IMR-90 (cell line): Measurements from ENCODE around the gene FRMD4B. TPM values are rescaled to one million over a fixed set of nuclear protein-coding genes. Genes with fewer than 3 reads are reported as not detected.

ENCODE experiments used
- ATAC-seq: fragments of 200-7000 bp; cut with Tn5 transposase; 2 replicates; pipeline ENCODE4 v1.9.1; 2020; ENCODE audit warnings: low read depth, mild to moderate bottlenecking, moderate library complexity
- BruUV-seq: library from RNA; stranded (reverse); fragments of 400-500 nt; replicated peaks from 2 replicates; lab custom pipeline; 2021; lab: Mats Ljungman, UMichigan
- CTCF ChIA-PET: fragments of 300-600 bp; formaldehyde crosslinking; extraction: SDS; loops from one replicate; lab custom pipeline; 2021; ENCODE audit warnings: antibody characterized with exemption; lab: Yijun Ruan, JAX
- POLR2A ChIA-PET: fragments of 300-600 bp; sonication (Branson Sonifier 250); formaldehyde crosslinking; loops from one replicate; lab custom pipeline; 2022; ENCODE audit warnings: antibody characterized with exemption; ENCODE audit not compliant: unreplicated experiment; lab: Charles Lee
- DNase-seq: peaks from one replicate; pipeline ENCODE4 v3.0.0; 2013
- H2AFZ ChIP-seq: replicated peaks from 2 replicates; pipeline ENCODE3; 2013; ENCODE audit warnings: low read length, mild to moderate bottlenecking; ENCODE audit not compliant: poor library complexity
- H2AK5ac ChIP-seq: 2 replicates; pipeline ENCODE4 v1.6.1; 2013; ENCODE audit warnings: low read depth, low read length, inconsistent platforms
- H2AK9ac ChIP-seq: replicated peaks from 2 replicates; pipeline ENCODE3; 2013; ENCODE audit warnings: mild to moderate bottlenecking, low read depth, low read length, moderate library complexity; ENCODE audit not compliant: poor library complexity
- H2BK120ac ChIP-seq: 2 replicates; pipeline ENCODE4 v1.6.1; 2013; ENCODE audit warnings: low read depth, low read length, inconsistent platforms
- H2BK15ac ChIP-seq: 3 replicates; pipeline ENCODE4 v1.6.1; 2013; ENCODE audit warnings: low read depth, low read length, inconsistent platforms
- H2BK20ac ChIP-seq: 2 replicates; pipeline ENCODE4 v1.6.1; 2013; ENCODE audit warnings: low read depth, mild to moderate bottlenecking, inconsistent platforms, low read length, moderate library complexity
- H2BK5ac ChIP-seq: 2 replicates; pipeline ENCODE4 v1.6.1; 2013; ENCODE audit warnings: mild to moderate bottlenecking, low read depth, low read length, inconsistent platforms; ENCODE audit not compliant: poor library complexity, severe bottlenecking
- H3K14ac ChIP-seq: replicated peaks from 2 replicates; pipeline ENCODE4 v1.6.1; 2013; ENCODE audit warnings: low read depth, low read length, inconsistent platforms
- H3K18ac ChIP-seq: 2 replicates; pipeline ENCODE4 v1.6.1; 2013; ENCODE audit warnings: low read depth, low read length, control low read depth
- H3K23ac ChIP-seq: 2 replicates; pipeline ENCODE4 v1.6.1; 2013; ENCODE audit warnings: low read depth, low read length, inconsistent platforms
- H3K27ac ChIP-seq: 2 replicates; pipeline ENCODE4 v1.5.1; 2013; ENCODE audit warnings: mild to moderate bottlenecking, control low read depth, low read length; ENCODE audit not compliant: insufficient read depth
- H3K27me3 ChIP-seq: 2 replicates; pipeline ENCODE4 v1.6.1; 2013; ENCODE audit warnings: low read length; ENCODE audit not compliant: control insufficient read depth, insufficient read depth
- H3K36me3 ChIP-seq: 2 replicates; pipeline ENCODE4 v1.6.1; 2013; ENCODE audit warnings: low read length, mixed read lengths; ENCODE audit not compliant: control insufficient read depth, insufficient read depth
- H3K4ac ChIP-seq: 2 replicates; pipeline ENCODE4 v1.6.1; 2013; ENCODE audit warnings: low read depth, low read length, inconsistent platforms
- H3K4me1 ChIP-seq: 2 replicates; pipeline ENCODE4 v1.6.1; 2013; ENCODE audit warnings: low read length, mixed read lengths; ENCODE audit not compliant: control insufficient read depth, insufficient read depth
- H3K4me2 ChIP-seq: 2 replicates; pipeline ENCODE4 v1.6.1; 2013; ENCODE audit warnings: low read depth, mild to moderate bottlenecking, control low read depth, low read length, moderate library complexity
- H3K4me3 ChIP-seq: 2 replicates; pipeline ENCODE4 v1.5.1; 2013; ENCODE audit warnings: low read depth, mild to moderate bottlenecking, control low read depth, low read length, moderate library complexity; ENCODE audit not compliant: insufficient read depth
- H3K56ac ChIP-seq: 2 replicates; pipeline ENCODE4 v1.6.1; 2013; ENCODE audit warnings: low read length, inconsistent platforms; ENCODE audit not compliant: insufficient read depth; ENCODE audit errors: extremely low read depth
- H3K79me1 ChIP-seq, 2 experiments: 2 replicates each; pipeline ENCODE4 v1.6.1; 2013; ENCODE audit warnings: low read length in 2 of 2, inconsistent platforms in 1 of 2, low read depth in 1 of 2
- H3K9ac ChIP-seq: 2 replicates; pipeline ENCODE4 v1.6.1; 2013; ENCODE audit warnings: low read depth, low read length, control low read depth
- H3K9me1 ChIP-seq: 2 replicates; pipeline ENCODE4 v1.6.1; 2013; ENCODE audit warnings: low read length, inconsistent platforms; ENCODE audit not compliant: insufficient read depth
- H3K9me3 ChIP-seq: 2 replicates; pipeline ENCODE4 v1.6.1; 2013; ENCODE audit warnings: low read length; ENCODE audit not compliant: control insufficient read depth, insufficient read depth
- H4K20me1 ChIP-seq: 2 replicates; pipeline ENCODE4 v1.6.1; 2013; ENCODE audit warnings: low read length, inconsistent platforms; ENCODE audit not compliant: insufficient read depth
- H4K5ac ChIP-seq: 2 replicates; pipeline ENCODE4 v1.6.1; 2013; ENCODE audit warnings: mild to moderate bottlenecking, low read depth, low read length, control low read depth
- H4K8ac ChIP-seq, 2 experiments: 2 replicates each; pipeline ENCODE4 v1.6.1; 2013; ENCODE audit warnings: low read depth in 2 of 2, low read length in 2 of 2, control low read depth in 1 of 2, inconsistent platforms in 1 of 2
- H4K91ac ChIP-seq: 2 replicates; pipeline ENCODE4 v1.6.1; 2013; ENCODE audit warnings: low read depth, low read length, inconsistent platforms; ENCODE audit not compliant: insufficient read depth
- BHLHE40 ChIP-seq: fragments of 150-350 bp; IDR thresholded peaks from 2 replicates; pipeline ENCODE4 v1.6.1; 2016; ENCODE audit warnings: mild to moderate bottlenecking, low read depth, low read length
- CEBPB ChIP-seq: IDR thresholded peaks from 2 replicates; pipeline ENCODE4 v1.6.1; 2012; ENCODE audit warnings: low read depth, low read length, improper control_type of control experiment
- MAFK ChIP-seq: IDR thresholded peaks from 2 replicates; pipeline ENCODE4 v1.6.1; 2012; ENCODE audit warnings: low read depth, low read length, improper control_type of control experiment
- POLR2A ChIP-seq: IDR thresholded peaks from 2 replicates; pipeline ENCODE4 v1.6.1; 2012; ENCODE audit warnings: mild to moderate bottlenecking, low read depth, low read length
- SMC3 ChIP-seq: fragments of 150-350 bp; IDR thresholded peaks from 2 replicates; pipeline ENCODE4 v1.6.1; 2016; ENCODE audit warnings: low read depth, mild to moderate bottlenecking, antibody characterized with exemption, low read length, moderate library complexity
- WGBS, 2 experiments: methylation state at CpG; one replicate each; pipeline versions ENCODE4 v1.1.5 to v1.1.7; 2013; ENCODE audit warnings: missing lambda C conversion rate in 2 of 2; ENCODE audit not compliant: insufficient read length in 1 of 2; ENCODE audit errors: extremely low coverage in 2 of 2; 5-methylcytosine and 5-hydroxymethylcytosine counted together
- dilution Hi-C: fragments of 300-500 bp; cut with HindIII; formaldehyde crosslinking; loops from one replicate; pipeline ENCODE4 v1.14.3; 2018; ENCODE audit warnings: low sequenced_read_pairs; ENCODE audit not compliant: unreplicated experiment
- in situ Hi-C: fragments of 300-500 bp; cut with MboI; formaldehyde crosslinking; loops from 3 replicates; pipeline ENCODE4 v1.14.3; 2019; ENCODE audit warnings: low sequenced_read_pairs, inconsistent platforms, mixed read lengths
- intact Hi-C: fragments of 100-400 bp; cut with micrococcal nuclease; formaldehyde crosslinking; loops from 2 replicates; pipeline ENCODE4 v1.10.0; 2022
- polyA plus RNA-seq, 3 experiments: library from polyadenylated mRNA; depleted of rRNA; stranded (reverse); fragments of >200 nt; gene quantifications; 2 replicates each; pipeline ENCODE4 v1.2.3, GENCODE V29; 2012; ENCODE audit warnings: low replicate concordance in 1 of 3
- total RNA-seq: library from RNA; depleted of rRNA; stranded (reverse); fragments of >200 nt; gene quantifications from 2 replicates; pipeline ENCODE4 v1.2.3, GENCODE V29; 2012

The FRMD4B gene
- total and polyA plus RNA-seq, 2 of the 4 experiments (the other 2 are of a cell fraction) = 0.14 to 0.36 TPM

GRCh38 chr3:69324362-69325025 lies 61.4 kb downstream of the FRMD4B start:
- ATAC-seq = no peak

More at GRCh38 chr3:69324362-69325025, 61.4 kb downstream of the FRMD4B start:
- no peaks in the 10 kb centered on the region for H3K9me3 ChIP-seq
- BruUV-seq = no TSS peak
- no peaks in the 10 kb centered on the region for H3K9me1 ChIP-seq
- ChIA-PET CTCF (no interaction called here), POLR2A (no interaction called here)
- no peak overlapping the region for H3K9ac ChIP-seq
- TF ChIP-seq CEBPB = no peak
- no peak for TF ChIP-seq SMC3
- no peak for TF ChIP-seq BHLHE40
- no peak for TF ChIP-seq MAFK
- TF ChIP-seq POLR2A = no peak
- H3K14ac ChIP-seq = no peak overlapping the region
- no peak overlapping the region for H2BK15ac ChIP-seq
- H3K4me2 ChIP-seq = no peak overlapping the region
- 86% methylated on average over 1 of the region's 7 CpGs; no CpG with 5 or more reads in 1 of the 2 experiments for WGBS, 2 experiments
- no peak overlapping the region for H2BK20ac ChIP-seq
- H3K56ac ChIP-seq = no peak overlapping the region
- H4K5ac ChIP-seq = no peak overlapping the region
- H3K27me3 ChIP-seq = no peaks in the 10 kb centered on the region
- DNase-seq = no peak
- H4K8ac ChIP-seq = no peak overlapping the region
- H3K27ac ChIP-seq = no peak overlapping the region
- H4K91ac ChIP-seq = no peak overlapping the region
- no peak overlapping the region for H2AK5ac ChIP-seq
- no peak overlapping the region for H3K4me3 ChIP-seq
- H3K4me1 ChIP-seq = no peaks in the 10 kb centered on the region
- H2AFZ ChIP-seq = no peak overlapping the region
- H2BK120ac ChIP-seq = no peak overlapping the region
- no peak overlapping the region for H3K4ac ChIP-seq
- dilution Hi-C loops = no loop called here
- intact Hi-C loops = no loop called here
- H4K20me1 ChIP-seq = no peaks in the 10 kb centered on the region
- no peak overlapping the region for H3K18ac ChIP-seq
- H2AK9ac ChIP-seq = no peak overlapping the region
- H3K79me1 ChIP-seq = no peaks in the 10 kb centered on the region
- in situ Hi-C loops = no loop called here
- H2BK5ac ChIP-seq = no peak overlapping the region
- H3K23ac ChIP-seq = no peak overlapping the region
- no peaks in the 10 kb centered on the region for H3K36me3 ChIP-seq
